Measurements from ENCODE around the gene C4orf50. TPM values are rescaled to one million over a fixed set of nuclear protein-coding genes. Genes with fewer than 3 reads are reported as not detected.

C4orf50 gene
- total RNA-seq (2014; rRNA removed; shearing (Covaris generic)) (0.19 and 0.31 TPM in 2 replicates), polyA plus RNA-seq (2016; fragmentation: Nextera tagmentation; extraction: Ambion mirVana) (0.06 TPM in 1 of 2 replicates, not detected in the other)
- long read RNA-seq, partial matches to known transcripts, result 2 of 2 reads
- long read RNA-seq, other reads (novel, unspliced or antisense), result 0 of 2 reads

GRCh38 chr4:6018331-6018730 lies at the start of gene C4orf50:
C4orf50 (minus strand) TSS chr4:6018431.
- ATAC-seq, result no peak
- Mint-ChIP-seq H3K27ac (no peak within 1 kb of the TSS), H3K4me3 (peak within 1 kb of the TSS; percentile 3; the same call in 1 of the 3 replicates)

More at GRCh38 chr4:6018331-6018730, at the start of gene C4orf50:
- Histone ChIP-seq H3K4me1 (ENCODE audit: insufficient read depth) (no peaks in the 10 kb centered on the region), H3K4me3 (no peak within 1 kb of the TSS), H3K79me2 (replicated peaks; ENCODE audit: insufficient read depth) (no peaks in the 10 kb centered on the region), H3F3A (replicated peaks; ENCODE audit: low read depth) (0 out of 2 replicates have a peak, but pooled peaks cover 4% of the 10 kb centered on the region), H3K9me2 (ENCODE audit: insufficient read depth) (no peaks in the 10 kb centered on the region), H3K4me2 (no peak within 1 kb of the TSS), H4K20me1 (replicated peaks; ENCODE audit: insufficient read depth) (no peaks in the 10 kb centered on the region), H3K36me3 (ENCODE audit: insufficient read depth) (no peaks in the 10 kb centered on the region), H3K27me3 (ENCODE audit: insufficient read depth) (no peaks in the 10 kb centered on the region), H3K27ac (ENCODE audit: low read depth) (no peak within 1 kb of the TSS), H2AFZ (peak within 1 kb of the TSS; percentile 2)
- Mint-ChIP-seq H3K9me3 (no peaks in the 10 kb centered on the region), H3K36me3 (ENCODE audit: low read depth) (no peaks in the 10 kb centered on the region; the same call in 2 of the 3 replicates), H3K27me3 (ENCODE audit: insufficient read depth, low read depth, poor library complexity) (peaks cover 5% of the 10 kb centered on the region), H3K4me1 (peaks cover 21% of the 10 kb centered on the region)
- TF ChIP-seq CREB1 (CRISPR knock-in tag; IDR thresholded peaks at IDR 0.05; ENCODE audit: low read depth) (no peak), POLR2AphosphoS5 (IDR thresholded peaks at IDR 0.05; ENCODE audit: low read depth) (no peak), EZH2phosphoT487 (IDR thresholded peaks at IDR 0.05; ENCODE audit: unreplicated experiment) (no peak), ZNF331 (CRISPR knock-in tag; IDR thresholded peaks at IDR 0.05; ENCODE audit: low read depth) (no peak), STAT1 (IDR thresholded peaks at IDR 0.05; ENCODE audit: unreplicated experiment) (no peak), JUNB (IDR thresholded peaks at IDR 0.05; ENCODE audit: unreplicated experiment) (no peak), ZNF462 (CRISPR knock-in tag; IDR thresholded peaks at IDR 0.05) (no peak), ZNF114 (CRISPR knock-in tag; IDR thresholded peaks at IDR 0.05) (no peak), ETS1 (IDR thresholded peaks at IDR 0.05) (no peak), EZH2 (IDR thresholded peaks at IDR 0.05; ENCODE audit: low read depth, unreplicated experiment) (no peak), REST (IDR thresholded peaks at IDR 0.05; ENCODE audit: unreplicated experiment) (no peak), CTCF (conservative IDR thresholded peaks at IDR 0.05; ENCODE audit: low read depth in 2 of 2) (no peak), NANOG (IDR thresholded peaks at IDR 0.05; ENCODE audit: borderline replicate concordance) (no peak)
- DNase-seq (ENCODE audit: low spot score), result no peak

All from GM23338 (cell line).